H9 (cell line): ENCODE data around the gene KCNQ2. TPM values are rescaled to one million over a fixed set of nuclear protein-coding genes. Genes with fewer than 3 reads are reported as not detected.

Experiments
- DNase-seq: peaks from one replicate; pipeline ENCODE4 v3.0.0-alpha.2; 2017
- H2AFZ ChIP-seq: one replicate; pipeline ENCODE4 v1.6.1; 2013; ENCODE audit warnings: mild to moderate bottlenecking, low read length, control low read depth, moderate library complexity
- H2AK5ac ChIP-seq: 2 replicates; pipeline ENCODE4 v1.6.1; 2013; ENCODE audit warnings: low read length, control low read depth, mixed read lengths; ENCODE audit not compliant: insufficient read length
- H2BK120ac ChIP-seq: one replicate; pipeline ENCODE4 v1.6.1; 2013; ENCODE audit warnings: low read depth, mild to moderate bottlenecking, low read length, control low read depth, inconsistent platforms; ENCODE audit not compliant: poor library complexity, severe bottlenecking
- H2BK12ac ChIP-seq: 2 replicates; pipeline ENCODE4 v1.6.1; 2013; ENCODE audit warnings: low read length, control low read depth, mixed read lengths, low read depth; ENCODE audit not compliant: insufficient read length
- H2BK15ac ChIP-seq: 2 replicates; pipeline ENCODE4 v1.6.1; 2013; ENCODE audit warnings: low read depth, low read length, control low read depth
- H2BK20ac ChIP-seq: one replicate; pipeline ENCODE4 v1.6.1; 2013; ENCODE audit warnings: low read depth, mild to moderate bottlenecking, low read length, control low read depth, inconsistent platforms; ENCODE audit not compliant: poor library complexity, severe bottlenecking
- H2BK5ac ChIP-seq: 2 replicates; pipeline ENCODE4 v1.6.1; 2013; ENCODE audit warnings: low read length, control low read depth, mixed read lengths; ENCODE audit not compliant: insufficient read length
- H3K14ac ChIP-seq: 2 replicates; pipeline ENCODE4 v1.6.1; 2013; ENCODE audit warnings: low read length, control low read depth; ENCODE audit not compliant: insufficient read depth
- H3K18ac ChIP-seq: 2 replicates; pipeline ENCODE4 v1.6.1; 2013; ENCODE audit warnings: low read depth, mild to moderate bottlenecking, mixed read lengths, low read length, control low read depth; ENCODE audit not compliant: insufficient read length
- H3K23ac ChIP-seq: 2 replicates; pipeline ENCODE4 v1.6.1; 2013; ENCODE audit warnings: low read length, control low read depth, mixed read lengths, low read depth; ENCODE audit not compliant: insufficient read length
- H3K23me2 ChIP-seq: 2 replicates; pipeline ENCODE4 v1.6.1; 2013; ENCODE audit warnings: low read depth, mild to moderate bottlenecking, mixed read lengths, low read length, control low read depth; ENCODE audit not compliant: insufficient read length, poor library complexity, severe bottlenecking
- H3K27ac ChIP-seq: 2 replicates; pipeline ENCODE4 v1.5.1; 2013; ENCODE audit warnings: low read length, control low read depth, mixed read lengths, low read depth; ENCODE audit not compliant: insufficient read length
- H3K27me3 ChIP-seq: 2 replicates; pipeline ENCODE4 v1.6.1; 2013; ENCODE audit warnings: low read length, control low read depth, inconsistent platforms; ENCODE audit not compliant: insufficient read depth
- H3K4ac ChIP-seq: 2 replicates; pipeline ENCODE4 v1.6.1; 2013; ENCODE audit warnings: low read depth, mild to moderate bottlenecking, control low read depth, inconsistent platforms, low read length, moderate library complexity
- H3K4me1 ChIP-seq: 2 replicates; pipeline ENCODE4 v1.6.1; 2013; ENCODE audit warnings: low read length, control low read depth, inconsistent platforms; ENCODE audit not compliant: insufficient read depth
- H3K4me2 ChIP-seq: 2 replicates; pipeline ENCODE4 v1.6.1; 2013; ENCODE audit warnings: low read length, control low read depth, mixed read lengths; ENCODE audit not compliant: insufficient read length, insufficient read depth
- H3K56ac ChIP-seq: 2 replicates; pipeline ENCODE4 v1.6.1; 2013; ENCODE audit warnings: low read depth, mild to moderate bottlenecking, mixed read lengths, low read length, control low read depth; ENCODE audit not compliant: insufficient read length
- H3K79me1 ChIP-seq: 2 replicates; pipeline ENCODE4 v1.6.1; 2013; ENCODE audit warnings: low read depth, mild to moderate bottlenecking, moderate library complexity, low read length, control low read depth, inconsistent platforms; ENCODE audit not compliant: insufficient read depth, poor library complexity, severe bottlenecking
- H3K79me2 ChIP-seq: 2 replicates; pipeline ENCODE4 v1.6.1; 2013; ENCODE audit warnings: low read length, control low read depth, inconsistent platforms; ENCODE audit not compliant: insufficient read depth
- H3K9ac ChIP-seq: 2 replicates; pipeline ENCODE4 v1.6.1; 2013; ENCODE audit warnings: low read length, control low read depth, mixed read lengths; ENCODE audit not compliant: insufficient read length; ENCODE audit errors: extremely low read depth
- H3K9me3 ChIP-seq: one replicate; pipeline ENCODE4 v1.6.1; 2013; ENCODE audit warnings: low read depth, low read length, inconsistent platforms; ENCODE audit not compliant: control insufficient read depth
- H3T11ph ChIP-seq: one replicate; pipeline ENCODE4 v1.6.1; 2013; ENCODE audit warnings: mild to moderate bottlenecking, low read length, control low read depth, inconsistent platforms
- H4K20me1 ChIP-seq: one replicate; pipeline ENCODE4 v1.6.1; 2013; ENCODE audit not compliant: control insufficient read depth, insufficient read length, insufficient read depth
- H4K5ac ChIP-seq: 2 replicates; pipeline ENCODE4 v1.6.1; 2013; ENCODE audit warnings: low read depth, mild to moderate bottlenecking, mixed read lengths, low read length, control low read depth; ENCODE audit not compliant: insufficient read length
- H4K8ac ChIP-seq: replicated peaks from 2 replicates; pipeline ENCODE4 v1.6.1; 2013; ENCODE audit warnings: low read length, control low read depth, mixed read lengths, low read depth; ENCODE audit not compliant: insufficient read length
- H4K91ac ChIP-seq: 2 replicates; pipeline ENCODE4 v1.6.1; 2013; ENCODE audit warnings: low read depth, mild to moderate bottlenecking, moderate library complexity, mixed read lengths, low read length, control low read depth; ENCODE audit not compliant: insufficient read length
- H3K27ac Mint-ChIP-seq, 3 experiments: 2 replicates in 2 of 3; 3 replicates in 1 of 3; pipeline ENCODE4 v1.8.0; 2020 to 2021; ENCODE audit warnings: mixed read lengths in 3 of 3, mild to moderate bottlenecking in 1 of 3, moderate library complexity in 1 of 3
- H3K27me3 Mint-ChIP-seq: 2 replicates; pipeline ENCODE4 v1.8.0; 2021; ENCODE audit warnings: low read depth, mild to moderate bottlenecking, moderate library complexity, mixed read lengths
- H3K36me3 Mint-ChIP-seq, 3 experiments: 2 replicates in 2 of 3; 3 replicates in 1 of 3; pipeline ENCODE4 v1.8.0; 2020 to 2021; ENCODE audit warnings: low read depth in 3 of 3, mixed read lengths in 3 of 3; ENCODE audit not compliant: insufficient read depth in 1 of 3
- H3K4me1 Mint-ChIP-seq, 2 experiments: 2 replicates each; pipeline ENCODE4 v1.8.0; 2020; ENCODE audit warnings: mixed read lengths in 2 of 2
- H3K4me3 Mint-ChIP-seq, 2 experiments: 2 replicates in 1 of 2; 3 replicates in 1 of 2; pipeline ENCODE4 v1.8.0; 2020 to 2021; ENCODE audit warnings: mild to moderate bottlenecking in 2 of 2, mixed read lengths in 2 of 2, moderate library complexity in 1 of 2
- H3K9me3 Mint-ChIP-seq, 2 experiments: 2 replicates in 1 of 2; 3 replicates in 1 of 2; pipeline ENCODE4 v1.8.0; 2020; ENCODE audit warnings: mild to moderate bottlenecking in 2 of 2, mixed read lengths in 2 of 2, moderate library complexity in 1 of 2
- WGBS: extraction: QIAGEN DNeasy Blood & Tissue Kit; methylation state at CpG from one replicate; pipeline ENCODE4 v1.1.7; 2013; ENCODE audit warnings: missing lambda C conversion rate, low lambda C conversion rate, mixed read lengths; ENCODE audit not compliant: insufficient read length; ENCODE audit errors: extremely low coverage; 5-methylcytosine and 5-hydroxymethylcytosine counted together
- total RNA-seq: library from RNA; stranded (reverse); gene quantifications from 2 replicates; pipeline ENCODE4 v1.2.1, GENCODE V29; 2021
- TF ChIP-seq, protein P1 (sequence below): fragments of 200-600 bp; sonication (generic); conservative IDR thresholded peaks from 3 replicates; pipeline ENCODE4 v1.8.0; 2021; ENCODE audit warnings: antibody characterized with exemption, mild to moderate bottlenecking

KCNQ2 gene
- total RNA-seq, 1 experiment from 2014 or later, result 69.2 TPM

DNA sequence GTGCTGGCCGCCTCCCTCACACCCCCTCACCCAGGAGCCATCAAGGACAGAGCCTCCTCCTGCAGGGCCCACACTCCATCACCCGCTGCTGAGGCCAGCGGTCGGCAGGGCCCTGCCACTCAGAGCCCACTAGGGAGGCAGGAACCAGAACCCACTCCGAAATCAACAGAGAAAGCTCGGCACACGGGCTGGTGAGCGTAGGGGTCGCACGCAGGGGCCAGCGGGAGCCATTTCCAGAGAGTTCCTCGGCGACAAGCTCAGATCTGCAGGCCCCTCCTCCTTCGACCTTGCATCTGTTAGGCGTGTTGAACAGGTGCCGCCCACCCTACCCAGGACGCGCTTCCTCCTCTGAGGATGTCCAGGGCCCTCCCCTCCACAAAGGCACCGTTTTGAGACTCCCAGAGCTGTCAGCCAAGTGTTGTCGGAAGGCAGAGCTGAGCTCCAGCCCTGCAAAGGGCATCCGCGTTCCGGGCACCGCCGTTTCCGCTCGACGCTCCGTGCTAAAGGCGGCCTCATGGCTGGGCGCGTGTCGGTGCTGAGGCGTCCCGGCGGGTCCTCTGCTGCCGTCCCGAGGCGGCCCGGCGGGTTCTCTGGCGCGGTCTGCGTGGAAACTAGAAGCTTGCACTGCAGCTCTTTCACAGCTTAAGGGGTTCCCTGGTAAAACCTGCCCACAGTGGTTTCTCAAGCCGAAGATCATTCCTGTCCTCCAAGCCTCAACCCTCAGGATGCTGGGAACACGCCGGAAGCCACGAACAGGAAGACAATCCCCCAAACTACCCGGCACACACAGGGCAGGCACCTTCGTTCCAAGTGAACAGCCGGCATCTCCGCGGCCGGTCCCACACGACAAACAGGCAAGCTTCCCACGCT is 6.8 kb downstream of the KCNQ2 start:
- TF ChIP-seq, protein P1, sequence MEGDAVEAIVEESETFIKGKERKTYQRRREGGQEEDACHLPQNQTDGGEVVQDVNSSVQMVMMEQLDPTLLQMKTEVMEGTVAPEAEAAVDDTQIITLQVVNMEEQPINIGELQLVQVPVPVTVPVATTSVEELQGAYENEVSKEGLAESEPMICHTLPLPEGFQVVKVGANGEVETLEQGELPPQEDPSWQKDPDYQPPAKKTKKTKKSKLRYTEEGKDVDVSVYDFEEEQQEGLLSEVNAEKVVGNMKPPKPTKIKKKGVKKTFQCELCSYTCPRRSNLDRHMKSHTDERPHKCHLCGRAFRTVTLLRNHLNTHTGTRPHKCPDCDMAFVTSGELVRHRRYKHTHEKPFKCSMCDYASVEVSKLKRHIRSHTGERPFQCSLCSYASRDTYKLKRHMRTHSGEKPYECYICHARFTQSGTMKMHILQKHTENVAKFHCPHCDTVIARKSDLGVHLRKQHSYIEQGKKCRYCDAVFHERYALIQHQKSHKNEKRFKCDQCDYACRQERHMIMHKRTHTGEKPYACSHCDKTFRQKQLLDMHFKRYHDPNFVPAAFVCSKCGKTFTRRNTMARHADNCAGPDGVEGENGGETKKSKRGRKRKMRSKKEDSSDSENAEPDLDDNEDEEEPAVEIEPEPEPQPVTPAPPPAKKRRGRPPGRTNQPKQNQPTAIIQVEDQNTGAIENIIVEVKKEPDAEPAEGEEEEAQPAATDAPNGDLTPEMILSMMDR, result no peak
- Histone ChIP-seq H3T11ph (no peak overlapping the region), H3K56ac (no peak overlapping the region), H4K5ac (no peak overlapping the region), H3K79me1 (no peaks in the 10 kb centered on the region), H2AFZ (no peak overlapping the region), H4K91ac (no peak overlapping the region), H3K14ac (no peak overlapping the region), H3K23me2 (no peaks in the 10 kb centered on the region), H2BK20ac (no peak overlapping the region), H3K4me2 (no peak overlapping the region), H3K27me3 (no peaks in the 10 kb centered on the region), H4K8ac (no peak overlapping the region), H3K4me1 (no peaks in the 10 kb centered on the region), H3K9ac (no peak overlapping the region), H4K20me1 (no peaks in the 10 kb centered on the region), H3K4ac (no peak overlapping the region), H3K9me3 (no peaks in the 10 kb centered on the region), H2BK15ac (no peak overlapping the region), H2BK5ac (no peak overlapping the region), H3K23ac (no peak overlapping the region), H2AK5ac (no peak overlapping the region), H2BK120ac (no peak overlapping the region), H3K79me2 (peaks cover 10% of the 10 kb centered on the region; the same call in 1 of the 2 replicates), H3K27ac (no peak overlapping the region), H2BK12ac (no peak overlapping the region), H3K18ac (no peak overlapping the region)
- H3K27me3 Mint-ChIP-seq, result no peaks in the 10 kb centered on the region; the same call in 1 of the 2 replicates
- DNase-seq, result no peak
- H3K4me3 Mint-ChIP-seq, result no peak overlapping the region
- WGBS, result no CpG with 5 or more reads among the region's 56 CpGs
- H3K4me1 Mint-ChIP-seq, result peaks cover 25 to 47% of the 10 kb centered on the region in 2 experiments
- peaks cover 0 to 10% (median 0%) of the 10 kb centered on the region in 3 experiments; a peak in 2 of 7 replicates for H3K36me3 Mint-ChIP-seq
- no peaks in the 10 kb centered on the region for H3K9me3 Mint-ChIP-seq
- peak overlapping the region; percentile 49 to 94 (median 80); a peak in 2 of 7 replicates for H3K27ac Mint-ChIP-seq
